ENCODE data around the gene PKNOX2. TPM values are rescaled to one million over a fixed set of nuclear protein-coding genes. Genes with fewer than 3 reads are reported as not detected.

The PKNOX2 gene
- total and polyA plus RNA-seq, 9 of the 15 experiments (the other 6 are each of a cell fraction or from before 2014, with no cell fraction given) = not detected

- Histone ChIP-seq H3K4me2 (ENCODE audit: insufficient read depth, low read length) (no peak overlapping the region), H3K9ac (ENCODE audit: insufficient read depth in 1 of 2, low read depth in 2 of 2, low read length in 2 of 2) (no peak overlapping the region), H3K27ac (ENCODE audit: extremely low read depth, low read depth, low read length) (no peak overlapping the region), H4K20me1 (replicated peaks; ENCODE audit: control insufficient read depth, insufficient read depth, low read length) (no peaks in the 10 kb centered on the region), H3K9me3 (replicated peaks; ENCODE audit: control insufficient read depth, insufficient read depth, low read depth, low read length) (no peaks in the 10 kb centered on the region), H3K4me1 (replicated peaks in 1 of 2; ENCODE audit: control insufficient read depth in 2 of 2, insufficient read depth in 2 of 2, low read length in 2 of 2) (peaks cover 0 to 7% of the 10 kb centered on the region in 2 experiments; a peak in 2 of 5 replicates), H3K79me2 (ENCODE audit: control insufficient read depth, insufficient read depth, low read length) (no peaks in the 10 kb centered on the region), H2AFZ (ENCODE audit: low read depth, low read length) (no peak overlapping the region), H3K36me3 (ENCODE audit: control insufficient read depth, insufficient read depth, low read length) (no peaks in the 10 kb centered on the region), H3K27me3 (ENCODE audit: control insufficient read depth in 2 of 2, insufficient read depth in 2 of 2, low read length in 2 of 2) (peaks cover 31 to 88% of the 10 kb centered on the region in 2 experiments), H3K4me3 (no peak overlapping the region), H3K9me1 (ENCODE audit: control insufficient read depth, insufficient read depth, low read length) (peaks cover 2% of the 10 kb centered on the region)
- FAIRE-seq (no peak), DNase-seq (ENCODE audit: extremely low read depth in 1 of 4, low spot score in 3 of 4) (no peak), ATAC-seq (no peak)
- TF ChIP-seq FIP1L1 (IDR thresholded peaks at IDR 0.05; ENCODE audit: low read depth, low read length, poor library complexity, severe bottlenecking) = no peak
- no peak for TF ChIP-seq SIX5 (IDR thresholded peaks at IDR 0.05; ENCODE audit: borderline replicate concordance in 1 of 2, insufficient read depth in 1 of 2, low read depth in 1 of 2, low read length in 2 of 2)
- TF ChIP-seq FOXM1 (IDR thresholded peaks at IDR 0.05; ENCODE audit: low read depth) = no peak
- TF ChIP-seq FOXM1 (CRISPR knock-in tag; IDR thresholded peaks at IDR 0.05; ENCODE audit: low read depth) = no peak
- no peak for TF ChIP-seq ADNP (tag; IDR thresholded peaks at IDR 0.05)
- no peak for TF ChIP-seq HDAC6 (IDR thresholded peaks at IDR 0.05; ENCODE audit: low read depth, low read length)
- TF ChIP-seq PRMT5 (CRISPR knock-in tag; IDR thresholded peaks at IDR 0.05) = no peak
- TF ChIP-seq TSHZ1 (CRISPR knock-in tag; IDR thresholded peaks at IDR 0.05) = no peak
- TF ChIP-seq EP400 (IDR thresholded peaks at IDR 0.05) = no peak
- TF ChIP-seq U2AF2 (optimal IDR thresholded peaks at IDR 0.05; ENCODE audit: low read depth, low read length) = no peak
- 4% methylated on average over 4 of the region's 6 CpGs for WGBS (ENCODE audit: insufficient coverage, low coverage, missing lambda C conversion rate)
- in situ Hi-C loops (cut with MboI) = loop anchor here (25.0 kb wide), 1 partner anchor 384 kb away; the partner anchor contains the start of gene CCDC15
- BruUV-seq (replicated peaks) = no TSS peak
- ChIA-PET POLR2A (interaction anchor here (2.0 kb wide), 1 partner anchor 16 kb away, joined by 7 read pairs; no protein-coding TSS in a partner anchor), CTCF (ENCODE audit: low intra/inter-chr PET ratio) (interaction anchor here (1.7 kb wide), 1 partner anchor 384 kb away, joined by 9 read pairs; no protein-coding TSS in a partner anchor)
- intact Hi-C loops (cut with micrococcal nuclease) = loop anchor here (5.0 to 10.0 kb wide), 2 partner anchors 181 to 204 kb away; partner anchors contain the start of gene PKNOX2
Measured at GRCh38 chr11:125346179-125346530, 181.6 kb downstream of the PKNOX2 start.
